HL-60 (cell line): Measurements from ENCODE around the gene NR2C2AP.

Experiments used
- DNase-seq, 2 experiments: peaks; one replicate each; pipeline ENCODE4 v3.0.0-alpha.2; 2010 to 2020; ENCODE audit warnings: low read depth in 1 of 2, low spot score in 1 of 2
- H3K27ac ChIP-seq: fragments of 250-450 bp; sonication (Bioruptor Pico); replicated peaks from 2 replicates; pipeline ENCODE4 v1.5.1; 2020; ENCODE audit warnings: mild to moderate bottlenecking, moderate library complexity
- H3K27me3 ChIP-seq: fragments of 250-450 bp; sonication (Bioruptor Pico); 2 replicates; pipeline ENCODE4 v1.5.1; 2021; ENCODE audit warnings: mild to moderate bottlenecking, moderate library complexity; ENCODE audit not compliant: insufficient read depth, poor library complexity, severe bottlenecking
- H3K4me3 ChIP-seq: replicated peaks from 2 replicates; pipeline ENCODE4 v1.5.1; 2011; ENCODE audit warnings: mild to moderate bottlenecking, control low read depth, low read length; ENCODE audit not compliant: insufficient read depth
- GABPA ChIP-seq: IDR thresholded peaks from 2 replicates; pipeline ENCODE4 v1.6.1; 2012; ENCODE audit warnings: low read depth
- POLR2AphosphoS5 ChIP-seq: IDR thresholded peaks from 2 replicates; pipeline ENCODE4 v1.6.1; 2012; ENCODE audit warnings: low read depth
- SPI1 ChIP-seq: IDR thresholded peaks from 2 replicates; pipeline ENCODE4 v1.6.1; 2012; ENCODE audit warnings: low read depth, mild to moderate bottlenecking, borderline replicate concordance
- long read RNA-seq: library from polyadenylated mRNA; unstranded; transcript quantifications from one replicate; pipeline ENCODE4 v2.0.0, GENCODE V29; 2020
- TF ChIP-seq, protein P1 (sequence below): IDR thresholded peaks from one replicate; pipeline ENCODE4 v1.5.1; 2011; ENCODE audit warnings: low read length, control low read depth, inconsistent platforms; ENCODE audit not compliant: insufficient read depth
- TF ChIP-seq, protein P2 (sequence below): IDR thresholded peaks from 2 replicates; pipeline ENCODE4 v1.6.1; 2012; ENCODE audit warnings: low read depth; ENCODE audit not compliant: insufficient replicate concordance

The NR2C2AP gene, protein sequence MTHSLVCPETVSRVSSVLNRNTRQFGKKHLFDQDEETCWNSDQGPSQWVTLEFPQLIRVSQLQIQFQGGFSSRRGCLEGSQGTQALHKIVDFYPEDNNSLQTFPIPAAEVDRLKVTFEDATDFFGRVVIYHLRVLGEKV
- long read RNA-seq, transcript NR2C2AP-201 (5 exons, 1,293 nt): major isoform, 62 of 123 reads
- long read RNA-seq, partial matches to known transcripts: 13 of 123 reads
- long read RNA-seq, other reads (novel, unspliced or antisense): 44 of 123 reads

DNA sequence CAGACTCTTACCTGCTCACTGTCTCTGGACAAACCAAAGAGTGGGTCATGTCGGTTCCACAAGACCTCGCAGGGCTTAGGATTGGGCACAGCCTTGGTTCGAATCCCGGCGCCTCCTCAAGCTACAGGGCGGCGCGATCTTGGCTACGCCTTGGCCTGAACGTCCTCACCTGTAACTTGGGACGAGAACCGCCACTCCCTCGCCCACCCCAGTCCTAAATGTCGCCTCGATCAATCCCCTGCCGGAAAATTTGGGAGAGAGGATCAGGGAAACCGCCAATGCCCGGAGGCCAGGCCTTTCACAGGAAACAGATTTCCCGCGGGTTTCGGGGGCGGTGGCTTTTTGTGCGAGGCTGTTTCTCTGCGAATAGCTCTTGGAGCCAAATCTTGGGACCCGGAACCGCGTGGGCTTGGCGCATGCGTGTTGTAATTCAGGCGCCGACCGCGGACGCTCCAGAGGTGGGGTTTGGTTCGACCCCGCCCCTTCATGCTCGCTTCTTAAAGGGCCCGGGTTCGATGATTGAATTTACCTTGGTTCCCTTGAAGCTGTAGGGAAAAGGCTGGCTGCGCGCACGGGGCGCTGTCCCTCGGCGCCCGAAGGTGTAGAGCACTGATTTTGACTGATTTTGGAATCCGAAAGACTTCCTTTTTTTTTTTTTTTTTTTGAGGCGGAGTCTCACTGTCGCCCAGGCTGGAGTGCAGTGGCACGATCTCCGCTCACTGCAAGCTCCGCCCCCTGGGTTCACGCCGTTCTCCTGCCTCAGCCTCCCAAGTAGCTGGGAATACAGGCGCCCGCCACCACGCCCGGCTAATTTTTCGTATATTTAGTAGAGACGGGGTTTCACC is at the start of gene NR2C2AP:
TSS of gene NR2C2AP (minus strand) at position 403 of the 845 bp plus-strand sequence. CDS start at position 49, 354 bp downstream.
- peak within 1 kb of the TSS; percentile 50 for H3K4me3 ChIP-seq
- H3K27ac ChIP-seq: peak within 1 kb of the TSS; percentile 88
- no peaks in the 10 kb centered on the region for H3K27me3 ChIP-seq
- TF ChIP-seq, protein P1, sequence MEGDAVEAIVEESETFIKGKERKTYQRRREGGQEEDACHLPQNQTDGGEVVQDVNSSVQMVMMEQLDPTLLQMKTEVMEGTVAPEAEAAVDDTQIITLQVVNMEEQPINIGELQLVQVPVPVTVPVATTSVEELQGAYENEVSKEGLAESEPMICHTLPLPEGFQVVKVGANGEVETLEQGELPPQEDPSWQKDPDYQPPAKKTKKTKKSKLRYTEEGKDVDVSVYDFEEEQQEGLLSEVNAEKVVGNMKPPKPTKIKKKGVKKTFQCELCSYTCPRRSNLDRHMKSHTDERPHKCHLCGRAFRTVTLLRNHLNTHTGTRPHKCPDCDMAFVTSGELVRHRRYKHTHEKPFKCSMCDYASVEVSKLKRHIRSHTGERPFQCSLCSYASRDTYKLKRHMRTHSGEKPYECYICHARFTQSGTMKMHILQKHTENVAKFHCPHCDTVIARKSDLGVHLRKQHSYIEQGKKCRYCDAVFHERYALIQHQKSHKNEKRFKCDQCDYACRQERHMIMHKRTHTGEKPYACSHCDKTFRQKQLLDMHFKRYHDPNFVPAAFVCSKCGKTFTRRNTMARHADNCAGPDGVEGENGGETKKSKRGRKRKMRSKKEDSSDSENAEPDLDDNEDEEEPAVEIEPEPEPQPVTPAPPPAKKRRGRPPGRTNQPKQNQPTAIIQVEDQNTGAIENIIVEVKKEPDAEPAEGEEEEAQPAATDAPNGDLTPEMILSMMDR: no peak
- TF ChIP-seq, protein P2, sequence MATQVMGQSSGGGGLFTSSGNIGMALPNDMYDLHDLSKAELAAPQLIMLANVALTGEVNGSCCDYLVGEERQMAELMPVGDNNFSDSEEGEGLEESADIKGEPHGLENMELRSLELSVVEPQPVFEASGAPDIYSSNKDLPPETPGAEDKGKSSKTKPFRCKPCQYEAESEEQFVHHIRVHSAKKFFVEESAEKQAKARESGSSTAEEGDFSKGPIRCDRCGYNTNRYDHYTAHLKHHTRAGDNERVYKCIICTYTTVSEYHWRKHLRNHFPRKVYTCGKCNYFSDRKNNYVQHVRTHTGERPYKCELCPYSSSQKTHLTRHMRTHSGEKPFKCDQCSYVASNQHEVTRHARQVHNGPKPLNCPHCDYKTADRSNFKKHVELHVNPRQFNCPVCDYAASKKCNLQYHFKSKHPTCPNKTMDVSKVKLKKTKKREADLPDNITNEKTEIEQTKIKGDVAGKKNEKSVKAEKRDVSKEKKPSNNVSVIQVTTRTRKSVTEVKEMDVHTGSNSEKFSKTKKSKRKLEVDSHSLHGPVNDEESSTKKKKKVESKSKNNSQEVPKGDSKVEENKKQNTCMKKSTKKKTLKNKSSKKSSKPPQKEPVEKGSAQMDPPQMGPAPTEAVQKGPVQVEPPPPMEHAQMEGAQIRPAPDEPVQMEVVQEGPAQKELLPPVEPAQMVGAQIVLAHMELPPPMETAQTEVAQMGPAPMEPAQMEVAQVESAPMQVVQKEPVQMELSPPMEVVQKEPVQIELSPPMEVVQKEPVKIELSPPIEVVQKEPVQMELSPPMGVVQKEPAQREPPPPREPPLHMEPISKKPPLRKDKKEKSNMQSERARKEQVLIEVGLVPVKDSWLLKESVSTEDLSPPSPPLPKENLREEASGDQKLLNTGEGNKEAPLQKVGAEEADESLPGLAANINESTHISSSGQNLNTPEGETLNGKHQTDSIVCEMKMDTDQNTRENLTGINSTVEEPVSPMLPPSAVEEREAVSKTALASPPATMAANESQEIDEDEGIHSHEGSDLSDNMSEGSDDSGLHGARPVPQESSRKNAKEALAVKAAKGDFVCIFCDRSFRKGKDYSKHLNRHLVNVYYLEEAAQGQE: peak; percentile 38
- no peak; the same call in none of the 2 replicates for TF ChIP-seq POLR2AphosphoS5
- TF ChIP-seq SPI1: peak; percentile 61; the same call in 1 of the 2 replicates
- TF ChIP-seq GABPA: no peak
- peak; percentile 77 to 92 for DNase-seq

- Histone ChIP-seq H3K27me3 (peaks cover 3% of the 10 kb centered on the region), H3K27ac (no peak overlapping the region), H3K4me3 (no peak overlapping the region)
- DNase-seq: no peak
- TF ChIP-seq GABPA: no peak
Observed at GRCh38 chr19:19250196-19250801, 47.1 kb upstream of the NR2C2AP start.

GRCh38 chr19:19240476-19240875 is 37.3 kb upstream of the NR2C2AP start:
- TF ChIP-seq SPI1: no peak
- no peak for TF ChIP-seq POLR2AphosphoS5
- TF ChIP-seq GABPA: no peak
- TF ChIP-seq, protein P2: no peak
- TF ChIP-seq, protein P1: no peak
- no peaks in the 10 kb centered on the region for H3K27me3 ChIP-seq
- no peak for DNase-seq

GRCh38 chr19:19239675-19240074 is 36.5 kb upstream of the NR2C2AP start:
- Histone ChIP-seq H3K4me3 (no peak overlapping the region), H3K27me3 (no peaks in the 10 kb centered on the region), H3K27ac (no peak overlapping the region)
- TF ChIP-seq SPI1 (no peak), GABPA (no peak), POLR2AphosphoS5 (no peak)
- TF ChIP-seq, protein P1: no peak
- TF ChIP-seq, protein P2: no peak
- DNase-seq: no peak

More at GRCh38 chr19:19240476-19240875, 37.3 kb upstream of the NR2C2AP start:
- H3K4me3 ChIP-seq: no peak overlapping the region
- no peak overlapping the region for H3K27ac ChIP-seq
